Renal pelvis (tissue), 4 donors: ENCODE results near the gene ZNF423. TPM values are rescaled to one million over a fixed set of nuclear protein-coding genes. Genes with fewer than 3 reads are reported as not detected.

ENCODE experiments used
- DNase-seq: peaks from one replicate; pipeline ENCODE4 v3.0.0-alpha.2; 2013
- polyA plus RNA-seq, 3 donors: library from polyadenylated mRNA; unstranded; fragments of 120-200 nt; gene quantifications; one replicate each; pipeline ENCODE4 v1.2.1, GENCODE V29; 2013; ENCODE audit not compliant: insufficient read length in 3 of 3

Gene ZNF423
- polyA plus RNA-seq, 3 donors, result 24.2 to 30.5 (median 28.5) TPM

DNA sequence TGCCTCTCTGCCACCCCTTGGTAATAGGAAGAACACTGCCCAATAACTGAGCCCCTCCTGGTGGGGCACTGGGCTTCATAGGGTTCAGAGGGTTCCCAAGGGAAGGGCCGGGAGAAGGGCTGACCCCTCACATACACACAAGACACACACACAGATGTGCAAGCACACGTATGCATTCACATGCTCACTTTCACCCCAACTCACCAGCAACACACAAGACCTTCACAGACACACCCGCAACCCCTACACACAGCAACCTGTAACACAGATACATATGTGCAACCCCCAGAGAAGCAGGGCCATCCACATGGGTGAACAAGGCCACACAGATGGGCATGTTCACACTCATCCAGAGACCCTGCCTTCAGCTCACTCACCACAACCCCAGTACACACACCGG is 225.1 kb downstream of the ZNF423 start:
- no peak for DNase-seq

DNA sequence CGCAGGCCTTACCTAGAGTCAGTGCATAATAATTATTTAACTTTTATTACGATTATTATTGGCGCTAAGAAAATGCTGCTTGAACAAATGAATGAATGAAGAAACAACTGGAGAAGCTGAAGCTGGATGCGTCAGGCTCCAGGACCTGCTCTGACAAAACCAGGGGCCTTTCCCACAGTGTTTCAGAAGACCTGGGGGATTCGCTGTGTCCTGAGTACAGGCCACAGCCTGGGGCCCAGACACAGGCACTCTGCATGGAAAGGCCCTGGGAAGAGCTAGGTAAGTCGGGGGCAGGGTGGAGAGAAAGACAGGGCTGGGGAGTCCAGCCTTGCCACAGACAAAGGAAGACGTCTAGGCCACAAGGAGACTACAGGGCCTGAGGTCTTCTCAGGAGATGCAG is 226.1 kb downstream of the ZNF423 start:
- DNase-seq, result no peak

DNA sequence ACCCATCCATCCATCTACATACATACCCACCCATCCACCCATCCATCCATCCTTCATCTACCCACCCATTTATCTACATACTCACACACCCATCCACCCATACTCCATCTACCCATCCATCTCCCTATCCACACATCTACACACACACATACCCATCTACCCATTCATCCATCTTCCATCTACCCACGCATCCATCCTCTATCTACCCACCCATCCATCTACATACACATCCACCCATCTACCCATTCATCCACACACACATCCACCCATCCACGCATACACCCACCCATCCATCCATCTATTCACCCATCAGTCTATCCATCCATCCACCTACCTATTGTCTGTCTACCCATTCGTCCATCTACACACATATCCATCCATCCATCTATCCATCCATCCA is 227.8 kb downstream of the ZNF423 start:
- no peak for DNase-seq

DNA sequence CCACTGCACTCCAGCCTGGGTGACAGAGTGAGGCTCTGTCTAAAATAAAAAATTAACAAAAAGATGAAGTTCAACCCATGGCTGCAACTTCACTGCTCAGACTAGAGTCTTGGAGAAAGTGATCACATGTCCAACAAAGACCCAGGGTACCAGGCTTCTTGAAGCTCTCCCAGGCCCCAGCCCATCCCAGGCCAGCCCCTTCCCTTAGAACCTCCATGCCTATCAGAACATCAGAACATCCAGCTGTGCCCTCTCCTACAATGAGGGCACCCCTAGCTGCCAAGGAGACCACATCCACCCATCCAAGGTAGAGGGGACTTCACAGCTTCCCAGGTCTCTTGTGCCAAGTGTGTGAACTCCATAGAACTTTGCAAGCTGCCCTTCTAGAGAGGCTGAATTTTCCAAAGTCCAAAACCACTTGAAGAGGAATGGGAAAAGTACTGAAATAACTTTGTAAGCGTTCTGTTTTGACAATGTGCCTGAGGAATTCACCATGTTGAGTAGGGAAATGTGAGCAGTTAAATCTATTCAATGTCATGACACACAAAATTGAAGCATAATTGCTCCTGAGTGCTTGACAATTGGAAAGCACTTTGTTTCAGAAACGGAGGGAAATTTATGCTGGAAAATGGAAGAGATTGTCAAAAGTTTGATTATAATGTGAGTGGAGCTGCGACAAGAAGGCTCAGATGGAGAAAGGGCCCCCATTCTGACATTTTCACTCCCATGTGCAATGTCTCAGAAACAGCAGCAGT is 230.4 kb downstream of the ZNF423 start:
- no peak for DNase-seq

DNA sequence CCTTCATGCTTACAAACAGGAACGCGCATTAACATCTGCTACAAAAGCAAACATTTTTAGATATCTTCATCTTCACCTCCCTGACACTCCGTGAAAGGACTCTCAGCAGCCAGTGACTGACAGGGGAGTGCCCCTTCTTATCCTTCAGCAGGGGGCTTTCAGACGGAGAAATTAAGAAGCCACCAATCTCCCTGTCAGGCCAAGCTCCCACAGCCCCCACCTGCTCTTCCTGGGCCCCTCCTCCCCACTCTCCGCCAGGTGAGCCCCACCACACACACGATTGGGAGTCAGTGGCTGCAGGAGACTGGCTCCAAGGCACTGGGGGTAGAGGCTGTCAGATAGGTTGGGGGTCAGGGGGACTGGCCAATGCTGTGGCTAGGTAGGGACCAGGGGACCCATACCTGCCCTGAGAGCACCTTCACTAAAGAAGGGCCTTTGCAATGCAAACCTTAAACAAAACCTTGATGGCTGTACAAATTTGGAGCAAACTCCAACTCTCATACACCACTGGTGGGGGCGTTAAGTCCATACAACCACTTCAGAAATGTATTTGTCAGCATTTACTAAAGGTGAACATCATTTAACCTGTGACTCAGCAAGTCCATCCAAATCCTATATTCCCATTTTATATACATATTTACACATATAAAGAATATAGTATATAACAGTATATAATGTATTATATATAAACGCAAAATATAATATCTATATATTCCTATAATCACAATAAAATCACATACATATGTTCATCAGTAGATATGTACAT is 232.2 kb downstream of the ZNF423 start:
- DNase-seq, result no peak

DNA sequence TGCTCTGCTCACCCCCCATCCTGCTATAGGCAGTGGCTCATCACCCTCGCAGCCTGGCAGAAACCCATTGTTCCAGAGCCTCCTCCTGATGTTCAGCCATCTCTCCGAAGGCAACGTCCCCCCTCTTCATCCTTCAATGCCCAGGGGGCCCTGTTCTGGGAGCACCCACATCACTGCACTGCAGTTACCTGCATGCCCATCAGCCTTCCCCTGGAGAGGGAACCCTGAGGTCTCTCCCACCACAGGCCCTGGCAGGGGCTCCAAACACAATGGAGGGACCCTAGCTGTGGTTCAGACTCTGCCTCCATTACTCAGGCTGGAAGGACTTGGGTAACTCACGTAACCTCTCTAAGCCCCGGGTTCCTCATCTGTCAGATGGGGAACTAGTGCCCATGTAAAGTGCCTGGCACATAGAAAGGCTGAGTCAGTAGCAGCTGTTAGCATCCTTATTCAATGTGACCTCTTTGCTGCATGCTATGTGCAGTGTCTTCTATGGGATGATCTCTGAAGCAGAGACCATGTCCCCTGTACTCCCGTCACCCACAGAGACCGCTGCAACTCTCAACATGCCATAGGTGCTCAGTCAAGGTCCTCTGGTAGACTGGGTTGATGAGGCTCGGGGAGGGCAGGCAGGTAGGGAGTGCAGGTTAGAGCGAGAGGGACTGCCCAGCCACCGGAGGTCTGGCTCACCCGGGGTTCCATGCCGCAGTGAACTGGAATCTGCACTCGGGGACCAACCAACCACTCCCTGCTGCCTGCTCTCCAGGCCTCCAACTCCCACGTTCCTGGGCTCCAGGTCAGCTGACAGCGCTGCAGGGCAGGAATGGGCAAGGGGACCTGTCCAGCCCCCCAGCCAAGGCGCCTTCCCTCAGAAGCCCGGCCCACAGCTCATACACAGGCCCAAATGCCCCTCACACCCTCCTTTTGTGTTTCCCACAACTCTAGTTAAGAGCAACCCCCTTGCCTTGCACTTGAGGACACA is 233.2 kb downstream of the ZNF423 start:
- no peak for DNase-seq

DNA sequence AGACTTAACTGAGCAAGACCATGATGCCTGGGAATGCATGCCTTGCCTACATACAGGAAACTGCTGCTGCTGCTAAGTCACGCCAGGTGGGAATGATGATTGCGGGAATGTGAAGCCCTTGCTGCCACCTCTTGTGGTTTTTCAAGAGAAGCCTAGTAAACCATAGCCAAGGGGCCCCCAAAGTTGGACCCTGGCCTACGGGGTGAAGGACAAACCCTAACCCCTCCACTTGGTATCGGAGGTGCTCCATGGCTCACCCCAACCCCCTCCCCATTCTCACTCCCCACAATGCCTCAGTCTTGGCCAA is 233.9 kb downstream of the ZNF423 start:
- no peak for DNase-seq

DNA sequence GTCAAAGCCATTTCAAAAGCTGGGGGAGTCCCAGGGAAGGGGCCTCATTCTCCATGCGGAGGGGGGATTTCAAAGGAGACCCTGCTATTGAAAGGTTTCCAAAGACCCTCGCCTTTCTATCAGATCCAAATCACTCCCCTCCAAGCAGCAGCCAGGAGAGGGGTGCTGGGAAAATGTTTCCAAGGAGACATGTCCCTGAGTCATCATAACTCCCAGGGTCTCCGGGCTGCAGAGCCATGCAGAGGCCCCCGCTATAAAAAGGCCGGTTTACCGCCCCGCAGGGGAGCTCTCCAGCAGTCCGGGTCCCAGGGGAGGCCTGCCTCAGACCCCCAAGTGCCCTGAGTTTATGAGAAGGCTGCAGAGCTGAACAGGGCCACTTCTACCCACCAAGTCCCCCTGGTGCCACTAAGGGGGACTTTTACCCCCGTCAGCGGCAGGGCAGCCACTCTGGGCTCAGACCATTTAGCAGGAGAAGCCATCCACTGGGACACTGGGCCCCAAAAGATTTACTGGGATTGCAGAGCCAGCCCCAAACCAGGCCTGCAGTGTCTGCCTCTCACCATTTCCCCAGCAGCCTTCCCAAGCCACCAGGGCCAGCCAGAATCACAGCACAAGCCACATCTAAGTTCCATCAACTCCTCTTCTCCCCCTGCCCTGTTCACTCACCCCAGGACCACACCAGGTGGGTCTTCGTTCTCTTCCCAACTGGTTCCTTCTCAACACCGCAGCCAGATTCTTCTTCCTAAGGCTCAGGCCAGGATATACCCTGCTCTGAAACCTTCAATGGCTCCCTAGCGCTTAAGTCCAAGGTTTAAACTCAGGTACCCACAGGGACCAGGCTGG is 234.4 kb downstream of the ZNF423 start:
- no peak for DNase-seq

DNA sequence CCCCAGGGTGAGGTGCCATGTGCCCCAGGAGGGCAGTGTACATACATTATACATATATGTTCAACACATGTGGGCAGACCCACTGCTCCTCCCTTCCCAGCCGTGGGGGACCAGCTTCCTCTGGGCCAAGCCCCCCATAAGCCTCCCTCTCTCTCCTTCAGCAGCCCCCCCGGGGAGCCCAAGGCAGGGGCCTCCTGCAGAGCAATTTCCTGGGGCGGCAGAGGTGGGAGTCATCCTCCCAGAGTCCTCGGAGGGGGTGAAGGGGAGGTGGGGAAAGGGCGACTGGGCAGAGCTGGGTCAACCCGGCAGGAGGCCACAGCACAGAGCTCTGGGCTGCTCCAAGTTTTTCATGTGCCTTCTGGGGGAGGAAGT is 235.1 kb downstream of the ZNF423 start:
- no peak for DNase-seq

DNA sequence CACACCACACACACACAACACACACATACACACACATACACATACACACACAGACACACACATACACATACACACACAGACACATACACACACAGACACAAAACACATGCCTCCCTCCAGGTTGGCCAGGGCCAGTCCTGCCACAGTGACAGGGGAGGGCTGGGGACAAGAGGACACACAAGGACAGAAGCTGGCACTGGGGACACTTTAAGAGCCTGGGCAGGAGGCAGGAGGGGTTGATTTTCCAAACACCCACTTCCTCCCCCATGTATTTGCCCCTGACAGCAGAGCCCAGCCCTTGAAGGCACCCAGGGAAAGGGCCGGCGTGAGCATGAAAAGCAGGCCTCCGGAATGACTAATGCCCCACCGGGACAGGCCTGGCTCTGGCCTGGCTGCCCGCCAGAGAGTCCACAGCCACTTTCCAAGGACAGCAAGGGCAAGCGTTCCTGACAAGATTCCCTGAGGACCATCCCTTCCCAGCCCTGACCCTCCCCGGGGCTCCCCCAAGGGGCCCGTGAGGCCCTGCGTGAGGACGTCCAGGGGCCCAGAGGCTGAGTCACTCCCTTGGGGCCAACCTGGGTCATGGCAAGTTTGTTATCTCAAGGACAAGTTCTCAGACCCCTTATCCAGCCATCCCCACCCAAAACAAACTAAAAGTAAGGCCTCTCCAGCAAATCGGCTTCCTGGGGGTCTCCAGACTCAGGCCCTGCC is 235.6 kb downstream of the ZNF423 start:
- no peak for DNase-seq

DNA sequence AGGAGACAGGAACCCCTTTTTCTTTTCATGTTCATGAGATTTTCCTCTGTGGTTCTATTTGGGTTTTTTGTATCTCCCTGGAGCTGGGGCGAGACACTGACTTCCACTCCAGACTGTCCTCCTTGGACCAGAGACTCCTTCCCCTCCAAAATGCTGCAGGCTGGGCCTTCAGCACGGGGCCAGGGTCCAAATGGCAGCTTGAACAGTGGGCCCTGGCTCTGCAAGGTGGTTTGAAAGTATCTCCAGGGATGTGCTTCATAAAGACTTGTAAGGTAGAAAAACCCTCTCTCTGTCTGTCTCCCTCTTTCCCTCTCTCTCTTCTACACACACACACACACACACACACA is 236.1 kb downstream of the ZNF423 start:
- DNase-seq, result no peak

DNA sequence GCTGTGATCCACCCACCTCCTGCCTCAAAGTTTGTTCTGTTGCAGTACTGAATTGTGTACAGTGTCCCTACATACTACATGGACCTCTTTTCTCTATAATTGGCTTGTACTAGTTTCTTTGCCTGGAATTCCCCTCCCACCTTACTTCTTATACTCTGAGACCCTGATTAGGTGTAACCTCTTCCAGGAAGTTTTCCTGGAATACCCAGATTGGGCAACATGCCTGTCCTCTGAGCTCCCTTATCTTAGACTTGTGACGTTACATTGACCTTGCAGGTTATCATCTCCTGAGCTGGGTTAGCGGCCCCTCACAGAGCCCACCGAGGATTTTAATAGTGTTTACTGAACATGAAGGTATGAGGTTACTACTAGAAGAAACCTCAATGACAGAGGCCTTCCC is 237.0 kb downstream of the ZNF423 start:
- no peak for DNase-seq

DNA sequence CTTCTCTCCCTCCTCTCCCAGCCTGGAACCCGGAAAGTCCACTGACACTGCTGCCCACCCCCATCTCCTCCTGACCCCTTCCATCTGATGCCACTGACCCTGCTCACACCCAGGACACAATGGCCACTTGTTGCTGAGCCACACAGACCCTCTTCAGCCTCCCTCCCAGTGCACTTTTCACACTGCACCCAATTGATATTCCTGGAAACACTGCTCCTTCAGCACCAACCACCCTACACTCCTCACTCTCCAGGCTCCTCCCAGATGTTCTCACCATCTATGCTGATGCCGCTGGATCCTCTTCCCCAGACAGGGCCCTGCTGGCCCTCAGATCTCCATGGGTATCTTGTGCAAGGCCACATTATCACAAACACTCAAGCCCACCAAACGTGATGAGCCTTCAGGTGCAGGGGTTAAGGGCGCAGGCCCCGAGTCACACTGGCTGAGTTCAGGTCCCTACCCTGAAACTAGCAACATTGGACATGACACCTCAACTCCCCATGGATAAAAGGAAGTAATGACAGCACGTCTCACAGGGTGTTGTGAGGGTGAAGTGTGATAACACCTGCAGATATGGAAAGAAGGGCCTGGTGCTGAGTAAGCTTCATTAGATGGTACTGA is 238.1 kb downstream of the ZNF423 start:
- no peak for DNase-seq

DNA sequence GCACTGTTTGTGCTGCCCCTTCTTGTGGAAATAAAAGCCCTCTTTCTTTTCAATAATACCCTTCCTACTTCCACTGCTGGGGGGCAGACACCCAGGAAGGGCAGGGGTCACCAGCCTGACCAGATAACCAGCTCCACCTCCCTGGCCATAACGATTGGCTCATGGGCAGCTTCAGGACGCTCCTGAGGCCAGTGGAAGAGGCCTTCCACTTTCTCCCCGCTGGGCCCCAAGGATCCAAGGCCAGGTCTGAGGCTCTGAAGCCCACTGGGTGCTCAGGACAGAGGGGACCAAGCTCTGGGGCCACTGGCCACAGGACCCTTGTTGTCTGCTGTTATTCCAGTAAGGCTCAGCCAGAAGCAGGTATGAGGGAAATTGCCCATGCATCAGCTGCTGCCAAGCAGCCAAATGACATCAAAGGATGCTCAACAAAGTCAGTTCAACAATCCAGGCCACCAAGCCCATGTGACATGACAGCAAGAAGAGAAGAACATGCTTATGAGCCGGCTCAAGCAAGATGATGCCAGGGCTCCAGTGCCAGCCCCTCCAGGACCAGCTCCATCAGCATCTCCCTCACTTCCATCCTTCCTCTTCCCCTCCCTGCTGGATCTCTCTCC is 238.8 kb downstream of the ZNF423 start:
- no peak for DNase-seq

DNA sequence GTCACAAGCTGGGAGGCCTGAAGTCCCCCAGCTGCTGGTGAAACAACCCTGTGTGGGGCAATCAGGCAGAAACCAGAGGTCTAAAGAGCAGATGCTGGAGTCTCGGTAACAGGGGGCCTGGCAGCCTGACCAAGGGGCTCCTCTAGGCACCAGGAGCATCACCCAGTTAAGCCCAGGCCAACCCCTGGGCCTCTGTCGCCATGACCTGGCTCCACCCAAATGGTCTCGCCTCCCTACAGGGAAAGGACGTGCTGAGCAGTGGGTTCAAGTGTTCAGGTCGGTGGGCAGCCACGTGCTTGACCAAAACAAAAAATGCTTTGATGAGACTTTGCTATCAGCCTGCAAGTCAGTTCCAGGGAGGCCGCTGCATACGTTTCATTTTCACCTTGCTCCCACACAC is 240.3 kb downstream of the ZNF423 start:
- no peak for DNase-seq

DNA sequence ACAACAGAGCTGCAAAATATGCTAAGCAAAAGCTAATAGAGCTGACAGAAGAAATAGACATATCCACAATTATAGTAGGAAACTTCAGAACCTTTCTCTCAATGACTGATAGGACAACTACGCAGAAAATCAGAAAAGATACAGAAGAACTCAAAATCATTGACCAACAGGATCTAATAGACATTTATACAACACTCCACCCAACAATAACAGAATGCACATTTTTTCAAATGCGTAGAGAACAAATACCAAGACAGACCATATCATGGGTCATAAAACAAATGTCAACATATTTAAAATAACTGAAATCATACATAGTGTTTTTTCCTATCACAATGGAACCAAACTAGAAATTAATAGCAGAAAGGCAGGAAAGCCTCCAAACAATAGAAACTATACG is 244.9 kb downstream of the ZNF423 start:
- DNase-seq, result no peak

DNA sequence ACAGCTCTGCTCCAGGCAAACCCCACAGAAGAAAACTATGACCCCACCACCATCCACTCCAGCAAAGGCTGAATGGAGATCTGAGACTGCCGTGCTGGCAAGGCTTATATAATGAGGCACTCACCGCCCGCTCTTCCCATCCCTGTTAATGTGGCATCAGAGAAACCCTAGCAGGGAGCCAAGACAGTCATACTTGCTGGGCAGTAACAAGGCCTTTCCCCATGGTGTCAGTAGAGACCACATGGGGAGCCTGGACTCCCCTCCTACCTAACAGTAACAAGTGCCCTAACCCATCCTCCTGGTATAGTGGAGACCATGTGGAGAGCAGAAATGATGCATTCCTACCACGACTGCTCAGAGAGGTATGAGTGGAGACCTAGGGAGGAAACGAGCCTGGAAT is 247.1 kb downstream of the ZNF423 start:
- no peak for DNase-seq

DNA sequence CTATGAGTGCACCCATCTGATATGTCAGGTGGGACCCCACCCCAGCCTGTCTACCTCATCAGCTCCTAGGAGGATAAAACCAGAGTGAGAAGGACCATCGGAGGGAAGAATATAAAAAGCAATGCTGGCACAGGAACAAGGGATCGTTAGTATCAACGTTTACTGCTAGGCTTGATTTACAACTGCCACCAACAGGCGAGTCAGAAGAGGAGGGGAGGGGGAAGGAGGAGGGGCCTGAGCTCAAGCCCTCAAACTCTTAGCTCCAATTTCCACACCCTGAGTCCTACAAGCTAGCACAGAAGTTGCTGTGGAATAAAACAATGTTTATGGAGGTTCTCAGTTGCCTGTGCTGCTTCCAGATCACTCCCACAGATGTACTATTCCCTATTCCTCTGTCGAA is 247.8 kb downstream of the ZNF423 start:
- DNase-seq, result peak; percentile 89

DNA sequence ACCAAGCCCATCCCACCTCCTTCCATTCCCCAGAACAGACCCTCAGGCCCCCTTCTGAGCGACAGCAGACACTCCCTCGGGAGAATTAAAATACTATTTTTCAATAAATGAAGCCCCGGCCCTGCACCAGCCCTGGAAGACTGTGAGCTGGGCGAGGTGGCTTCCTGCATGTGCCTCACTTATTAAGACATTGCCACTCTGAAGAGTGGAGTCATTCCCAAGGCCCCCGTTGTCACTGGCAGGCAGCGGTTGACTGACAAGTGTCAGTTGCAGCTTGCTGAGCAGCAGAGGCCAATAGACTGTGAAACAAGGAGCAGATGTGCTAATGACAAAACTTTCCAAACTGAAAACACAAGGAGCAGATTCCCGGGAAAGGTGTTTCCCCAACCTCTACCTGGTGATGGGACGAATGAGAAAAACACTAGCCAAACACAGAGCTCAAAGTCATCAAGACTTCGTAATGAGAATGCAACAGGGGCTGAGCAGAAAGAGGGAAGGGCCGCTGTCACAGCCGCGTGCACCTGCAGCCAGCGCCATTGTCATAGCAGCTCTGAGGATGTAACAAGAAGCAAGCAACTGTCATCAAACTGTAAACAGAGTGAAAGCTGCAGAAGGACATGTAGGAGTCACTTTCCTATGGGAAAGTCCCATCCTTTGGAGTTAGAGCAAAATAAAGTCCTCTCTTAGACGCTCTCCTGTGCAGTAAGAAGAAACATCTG is 250.2 kb downstream of the ZNF423 start:
- DNase-seq, result no peak

DNA sequence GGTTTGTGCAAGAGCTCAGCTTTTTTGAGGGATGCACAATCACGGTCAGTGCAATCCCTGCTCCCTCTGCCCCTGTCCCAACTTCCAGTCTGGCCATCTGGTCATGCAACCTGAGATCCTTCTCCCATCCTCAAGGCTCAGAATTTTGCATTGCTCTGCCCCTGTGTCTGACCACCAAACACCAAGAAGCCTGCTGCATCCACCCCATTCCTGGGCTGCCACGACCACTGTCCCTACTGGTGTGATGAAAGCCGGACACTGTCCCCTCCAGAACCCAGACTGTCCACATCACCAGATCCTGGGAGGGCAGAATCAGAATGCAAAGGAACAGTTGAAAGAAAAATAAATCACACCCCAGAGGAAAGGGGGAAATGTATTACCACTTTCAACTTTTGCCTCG is 251.3 kb downstream of the ZNF423 start:
- no peak for DNase-seq
